Adipose tissue (tissue), 3 donors: ENCODE data around the gene ZNF565. TPM values are rescaled to one million over a fixed set of nuclear protein-coding genes. Genes with fewer than 3 reads are reported as not detected.
"Not testable (repeated sequence)": the region's sequence is repeated elsewhere in the genome, so short reads cannot be mapped to it uniquely, and the experiment has no call there.

Source experiments
- H3K27ac ChIP-seq: one replicate; pipeline ENCODE4 v1.5.1; 2013; ENCODE audit warnings: low read depth, low read length
- WGBS, 3 donors: extraction: QIAGEN DNeasy Blood & Tissue Kit; methylation state at CpG; one replicate each; pipeline ENCODE4 v1.1.7; 2013; 5-methylcytosine and 5-hydroxymethylcytosine counted together
- polyA plus RNA-seq, 3 donors: library from polyadenylated mRNA; stranded (reverse); fragments of 200-250 nt; gene quantifications; one replicate each; pipeline ENCODE4 v1.2.3, GENCODE V29; 2013
- donor health status: healthy with polysubstance abuse.
- donor health status: Bipolar disorder and iron deficiency.
- donor health status: healthy.

The ZNF565 gene
- polyA plus RNA-seq, 3 donors: 2.5 TPM

DNA sequence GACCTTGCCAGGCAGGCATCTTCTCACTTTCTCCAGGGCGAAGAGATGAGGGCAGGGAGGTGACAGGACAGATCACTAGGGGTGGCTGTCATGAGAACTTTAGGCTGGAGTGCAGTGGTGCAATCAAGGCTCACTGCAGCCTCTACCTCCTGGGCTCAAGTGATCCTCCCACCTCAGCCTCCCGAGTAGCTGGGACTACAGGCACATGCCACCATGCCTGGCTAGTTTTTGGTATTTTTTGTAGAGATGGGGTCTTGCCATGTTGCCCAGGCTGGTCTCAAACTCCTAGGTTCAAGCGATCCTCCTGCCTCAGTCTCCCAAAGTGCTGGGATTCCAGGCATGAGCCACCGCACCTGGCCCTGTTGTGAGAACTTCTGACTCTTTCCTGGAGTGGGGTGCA lies 79.6 kb downstream of the ZNF565 start:
- not testable (repeated sequence) for H3K27ac ChIP-seq
- 84 to 94% (median 92%) methylated on average over 4 of the region's 4 CpGs for WGBS, 3 donors

Other genes starting within 250 kb of the ZNF565 start
- 10 to 100 TPM; 14.9 to 26.9 (median 18.6) TPM for gene SDHAF1, start 219.5 kb downstream of the ZNF565 start, polyA plus RNA-seq
- gene SYNE4, start 205.9 kb downstream of the ZNF565 start, polyA plus RNA-seq: 1 to 10 TPM in 1 of 3 donors, under 1 TPM in 2; 0.22 to 4.0 (median 0.62) TPM
- gene ALKBH6, start 200.5 kb downstream of the ZNF565 start, polyA plus RNA-seq: 10 to 100 TPM in 1 of 3 donors, 1 to 10 TPM in 2; 7.9 to 17.1 (median 9.8) TPM
- 1 to 10 TPM; 1.2 to 8.8 (median 2.6) TPM for gene CLIP3, start 181.8 kb downstream of the ZNF565 start, polyA plus RNA-seq
- gene THAP8, start 160.4 kb downstream of the ZNF565 start, polyA plus RNA-seq: 1 to 10 TPM; 3.5 to 7.1 (median 5.2) TPM
- under 1 TPM; 0.20 to 0.79 (median 0.25) TPM for gene WDR62, start 159.8 kb downstream of the ZNF565 start, polyA plus RNA-seq
- not detected for gene OVOL3, start 103.5 kb downstream of the ZNF565 start, polyA plus RNA-seq
- gene POLR2I, start 99.8 kb downstream of the ZNF565 start, polyA plus RNA-seq: 100 to 1,000 TPM in 1 of 3 donors, 10 to 100 TPM in 2; 48.8 to 103 (median 51.8) TPM
- 100 to 1,000 TPM in 2 of 3 donors, 10 to 100 TPM in 1; 63.0 to 153 (median 149) TPM for gene TBCB, start 99.2 kb downstream of the ZNF565 start, polyA plus RNA-seq
- gene CAPNS1, start 74.6 kb downstream of the ZNF565 start, polyA plus RNA-seq: 100 to 1,000 TPM; 236 to 719 (median 679) TPM
- 100 to 1,000 TPM in 2 of 3 donors, 10 to 100 TPM in 1; 25.9 to 132 (median 119) TPM for gene COX7A1, start 62.2 kb downstream of the ZNF565 start, polyA plus RNA-seq
- gene ZNF146, start 441 bp upstream of the ZNF565 start, polyA plus RNA-seq: 10 to 100 TPM; 15.8 to 29.7 (median 28.5) TPM
- 1 to 10 TPM in 1 of 3 donors, under 1 TPM in 2; 0.61 to 1.9 (median 0.89) TPM for gene ZFP14, start 164.5 kb upstream of the ZNF565 start, polyA plus RNA-seq
- 1 to 10 TPM; 1.1 to 2.4 (median 1.4) TPM for gene ZFP82, start 204.0 kb upstream of the ZNF565 start, polyA plus RNA-seq